HG03439 (cell line): ENCODE data around the gene BEND5.

Experiments used
- ATAC-seq: cut with Tn5 transposase; IDR thresholded peaks from one replicate; pipeline ENCODE4 v1.9.1; 2021; ENCODE audit warnings: mild to moderate bottlenecking, moderate library complexity; ENCODE audit not compliant: unreplicated experiment

BEND5 gene

GRCh38 chr1:48765335-48765734, 11.4 kb downstream of the BEND5 start:
- no peak for ATAC-seq

- ATAC-seq = no peak
Observed at GRCh38 chr1:48761986-48762385, 14.7 kb downstream of the BEND5 start.

GRCh38 chr1:48761411-48761810, 15.3 kb downstream of the BEND5 start:
- ATAC-seq = no peak

GRCh38 chr1:48760857-48761256, 15.8 kb downstream of the BEND5 start:
- ATAC-seq = no peak

- no peak for ATAC-seq
Observed at GRCh38 chr1:48758976-48759375, 17.7 kb downstream of the BEND5 start.

GRCh38 chr1:48757363-48757762, 19.3 kb downstream of the BEND5 start:
- ATAC-seq = no peak

- no peak for ATAC-seq
Observed at GRCh38 chr1:48756683-48757316, 19.9 kb downstream of the BEND5 start.

- no peak for ATAC-seq
Observed at GRCh38 chr1:48753293-48753692, 23.4 kb downstream of the BEND5 start.

- no peak for ATAC-seq
Observed at GRCh38 chr1:48750109-48750508, 26.6 kb downstream of the BEND5 start.

GRCh38 chr1:48749068-48749467, 27.6 kb downstream of the BEND5 start:
- ATAC-seq = no peak

- ATAC-seq = no peak
Observed at GRCh38 chr1:48746906-48747305, 29.8 kb downstream of the BEND5 start.

GRCh38 chr1:48744032-48744431, 32.7 kb downstream of the BEND5 start:
- no peak for ATAC-seq

GRCh38 chr1:48743480-48743879, 33.2 kb downstream of the BEND5 start:
- no peak for ATAC-seq

GRCh38 chr1:48741380-48741779, 35.3 kb downstream of the BEND5 start:
- ATAC-seq = no peak

GRCh38 chr1:48740621-48741020, 36.1 kb downstream of the BEND5 start:
- ATAC-seq = no peak

GRCh38 chr1:48739091-48739490, 37.6 kb downstream of the BEND5 start:
- no peak for ATAC-seq

- ATAC-seq = no peak
Observed at GRCh38 chr1:48738356-48738755, 38.3 kb downstream of the BEND5 start.

- ATAC-seq = no peak
Observed at GRCh38 chr1:48735796-48736195, 40.9 kb downstream of the BEND5 start.

- peak; percentile 85 for ATAC-seq
Observed at GRCh38 chr1:48730164-48730910, 46.4 kb downstream of the BEND5 start.

GRCh38 chr1:48728584-48728983, 48.1 kb downstream of the BEND5 start:
- ATAC-seq = no peak

- no peak for ATAC-seq
Observed at GRCh38 chr1:48726557-48727215, 50.0 kb downstream of the BEND5 start.

GRCh38 chr1:48726139-48726538, 50.6 kb downstream of the BEND5 start:
- no peak for ATAC-seq
